Mesendoderm (in vitro differentiated cells): ENCODE measurements around the gene RNGTT.

Experiments
- DNase-seq: peaks from one replicate; pipeline ENCODE4 v3.0.0; 2013
- H2AK5ac ChIP-seq: 2 replicates; pipeline ENCODE4 v1.6.1; 2013; ENCODE audit warnings: low read length, inconsistent platforms
- H2BK120ac ChIP-seq: 2 replicates; pipeline ENCODE4 v1.6.1; 2013; ENCODE audit warnings: low read depth, mild to moderate bottlenecking, low read length, moderate library complexity, mixed read lengths
- H2BK15ac ChIP-seq: replicated peaks from 2 replicates; pipeline ENCODE4 v1.6.1; 2013; ENCODE audit warnings: low read depth, mild to moderate bottlenecking, moderate library complexity
- H2BK5ac ChIP-seq: 2 replicates; pipeline ENCODE4 v1.6.1; 2013; ENCODE audit warnings: low read length, inconsistent platforms
- H3K18ac ChIP-seq: 2 replicates; pipeline ENCODE4 v1.6.1; 2013; ENCODE audit warnings: mild to moderate bottlenecking, low read length, mixed read lengths
- H3K23ac ChIP-seq: one replicate; pipeline ENCODE4 v1.6.1; 2013; ENCODE audit warnings: low read length
- H3K27ac ChIP-seq: 2 replicates; pipeline ENCODE4 v1.5.1; 2013; ENCODE audit warnings: low read depth, mild to moderate bottlenecking, inconsistent platforms, low read length, moderate library complexity
- H3K27me3 ChIP-seq: 2 replicates; pipeline ENCODE4 v1.6.1; 2013; ENCODE audit warnings: low read length, control low read depth, mild to moderate bottlenecking, inconsistent platforms; ENCODE audit not compliant: insufficient read depth, poor library complexity
- H3K36me3 ChIP-seq: 2 replicates; pipeline ENCODE4 v1.6.1; 2013; ENCODE audit warnings: low read length, inconsistent platforms; ENCODE audit not compliant: control insufficient read depth, insufficient read depth
- H3K4ac ChIP-seq: one replicate; pipeline ENCODE4 v1.6.1; 2013; ENCODE audit warnings: low read depth, mild to moderate bottlenecking, low read length, moderate library complexity
- H3K4me1 ChIP-seq: 2 replicates; pipeline ENCODE4 v1.6.1; 2013; ENCODE audit warnings: low read depth, low read length, inconsistent platforms; ENCODE audit not compliant: control insufficient read depth
- H3K4me2 ChIP-seq: 2 replicates; pipeline ENCODE4 v1.6.1; 2013; ENCODE audit warnings: low read length
- H3K4me3 ChIP-seq: 2 replicates; pipeline ENCODE4 v1.5.1; 2013; ENCODE audit warnings: mild to moderate bottlenecking, low read length
- H3K56ac ChIP-seq: one replicate; pipeline ENCODE4 v1.6.1; 2013; ENCODE audit warnings: low read length
- H3K79me1 ChIP-seq: 2 replicates; pipeline ENCODE4 v1.6.1; 2013; ENCODE audit warnings: low read length, inconsistent platforms
- H3K79me2 ChIP-seq: 2 replicates; pipeline ENCODE4 v1.6.1; 2013; ENCODE audit warnings: mild to moderate bottlenecking, low read length; ENCODE audit not compliant: control insufficient read depth, insufficient read depth
- H3K9ac ChIP-seq: 2 replicates; pipeline ENCODE4 v1.6.1; 2013; ENCODE audit warnings: low read length, inconsistent platforms
- H4K5ac ChIP-seq: one replicate; pipeline ENCODE4 v1.6.1; 2013; ENCODE audit warnings: low read length
- H4K8ac ChIP-seq: one replicate; pipeline ENCODE4 v1.6.1; 2013; ENCODE audit warnings: low read depth, mild to moderate bottlenecking, control low read depth, low read length, moderate library complexity
- WGBS: extraction: QIAGEN DNeasy Blood & Tissue Kit; methylation state at CpG from one replicate; pipeline ENCODE4 v1.1.7; 2013; ENCODE audit warnings: low lambda C conversion rate, missing lambda C conversion rate; ENCODE audit not compliant: insufficient coverage; ENCODE audit errors: extremely low coverage; 5-methylcytosine and 5-hydroxymethylcytosine counted together

The RNGTT gene

GRCh38 chr6:88677356-88677755 is 286.1 kb downstream of the RNGTT start:
- Histone ChIP-seq H3K4ac (no peak overlapping the region), H3K9ac (no peak overlapping the region), H3K27ac (no peak overlapping the region), H2BK15ac (no peak overlapping the region), H3K4me2 (no peak overlapping the region), H3K79me1 (no peaks in the 10 kb centered on the region), H2BK120ac (no peak overlapping the region), H3K4me1 (no peaks in the 10 kb centered on the region), H3K56ac (no peak overlapping the region), H3K27me3 (no peaks in the 10 kb centered on the region), H3K36me3 (no peaks in the 10 kb centered on the region), H4K5ac (no peak overlapping the region), H4K8ac (no peak overlapping the region), H3K23ac (no peak overlapping the region), H3K79me2 (no peaks in the 10 kb centered on the region), H3K4me3 (no peak overlapping the region), H2BK5ac (no peak overlapping the region), H3K18ac (no peak overlapping the region), H2AK5ac (no peak overlapping the region)
- WGBS: no CpG with 5 or more reads among the region's 4 CpGs
- DNase-seq: no peak

DNA sequence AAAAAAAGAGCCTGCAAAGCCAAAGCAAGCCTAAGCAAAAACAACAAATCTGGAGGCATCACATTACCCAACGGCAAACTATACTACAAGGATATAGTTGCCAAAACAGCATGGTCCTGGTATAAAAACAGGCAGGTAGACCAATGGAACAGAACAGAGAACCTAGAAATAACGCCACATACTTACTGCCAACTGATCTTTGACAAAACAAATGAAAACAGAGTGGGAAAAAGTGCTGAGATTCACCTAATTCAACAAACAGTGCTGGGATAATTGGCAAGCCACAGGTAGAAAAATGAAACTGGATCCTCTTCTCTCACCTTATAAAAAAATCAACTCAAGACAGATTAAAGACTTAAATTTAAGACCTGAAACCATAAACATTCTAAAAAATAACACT is 291.8 kb downstream of the RNGTT start:
- H3K9ac ChIP-seq: no peak overlapping the region
- no peak overlapping the region for H3K27ac ChIP-seq
- no peak overlapping the region for H4K5ac ChIP-seq
- no peak overlapping the region for H3K18ac ChIP-seq
- H3K4me3 ChIP-seq: no peak overlapping the region
- no peak overlapping the region for H2BK5ac ChIP-seq
- no peak overlapping the region for H2BK120ac ChIP-seq
- no peak overlapping the region for H3K56ac ChIP-seq
- WGBS: no CpG with 5 or more reads among the region's 2 CpGs
- H3K4me2 ChIP-seq: no peak overlapping the region
- no peak overlapping the region for H3K23ac ChIP-seq
- H3K4ac ChIP-seq: no peak overlapping the region
- no peak for DNase-seq
- no peak overlapping the region for H2BK15ac ChIP-seq
- no peaks in the 10 kb centered on the region for H3K79me2 ChIP-seq
- no peaks in the 10 kb centered on the region for H3K27me3 ChIP-seq
- no peak overlapping the region for H4K8ac ChIP-seq
- H3K4me1 ChIP-seq: no peaks in the 10 kb centered on the region
- no peaks in the 10 kb centered on the region for H3K79me1 ChIP-seq
- no peaks in the 10 kb centered on the region for H3K36me3 ChIP-seq
- H2AK5ac ChIP-seq: no peak overlapping the region

DNA sequence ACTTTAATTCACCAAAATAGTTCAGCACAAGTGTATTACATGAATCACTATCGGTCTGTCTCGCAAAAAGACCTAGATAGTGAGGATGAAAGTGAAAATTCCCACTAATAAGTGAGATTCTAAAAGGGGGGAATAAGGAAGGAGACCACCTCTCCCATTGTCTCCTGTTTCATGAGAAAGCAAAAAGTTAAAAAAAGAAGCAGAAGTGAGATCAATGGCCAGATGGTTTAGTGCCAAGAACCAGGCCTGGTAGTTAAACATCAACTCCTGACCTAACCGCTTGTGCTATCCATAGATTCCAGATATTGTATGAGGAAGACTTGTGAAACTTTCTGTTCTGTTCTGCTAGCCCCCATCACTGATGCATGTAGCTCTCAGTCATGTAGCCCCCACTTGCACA is 293.0 kb downstream of the RNGTT start:
- H4K5ac ChIP-seq: no peak overlapping the region
- no CpG with 5 or more reads among the region's 3 CpGs for WGBS
- H2BK15ac ChIP-seq: no peak overlapping the region
- no peaks in the 10 kb centered on the region for H3K36me3 ChIP-seq
- H3K4me1 ChIP-seq: no peaks in the 10 kb centered on the region
- H2BK120ac ChIP-seq: no peak overlapping the region
- no peak overlapping the region for H3K9ac ChIP-seq
- no peaks in the 10 kb centered on the region for H3K27me3 ChIP-seq
- H3K79me2 ChIP-seq: no peaks in the 10 kb centered on the region
- H3K23ac ChIP-seq: no peak overlapping the region
- H2AK5ac ChIP-seq: no peak overlapping the region
- no peak overlapping the region for H3K18ac ChIP-seq
- no peak overlapping the region for H3K56ac ChIP-seq
- H3K4ac ChIP-seq: no peak overlapping the region
- H4K8ac ChIP-seq: no peak overlapping the region
- no peaks in the 10 kb centered on the region for H3K79me1 ChIP-seq
- no peak overlapping the region for H3K4me2 ChIP-seq
- no peak overlapping the region for H2BK5ac ChIP-seq
- H3K4me3 ChIP-seq: no peak overlapping the region
- DNase-seq: peak; percentile 9
- H3K27ac ChIP-seq: no peak overlapping the region

DNA sequence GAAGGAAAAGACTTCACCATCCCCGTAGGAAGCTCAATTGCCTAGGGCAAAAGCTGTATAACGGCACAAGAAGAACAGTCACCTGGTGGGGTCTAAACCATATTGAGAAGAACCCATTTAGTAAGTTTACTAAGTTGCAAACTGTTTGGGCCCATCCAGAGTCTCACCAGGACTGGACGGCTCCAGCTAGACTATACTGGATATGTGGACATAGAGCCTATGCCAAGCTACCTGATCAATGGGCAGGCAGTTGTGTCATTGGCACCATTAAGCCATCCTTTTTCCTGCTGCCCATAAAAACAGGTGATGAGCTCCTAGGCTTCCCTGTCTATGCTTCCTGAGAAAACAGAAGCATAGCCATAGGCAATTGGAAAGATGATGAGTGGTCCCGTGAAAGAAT is 293.9 kb downstream of the RNGTT start:
- Histone ChIP-seq H2BK120ac (no peak overlapping the region), H3K9ac (no peak overlapping the region), H3K4me2 (no peak overlapping the region), H3K18ac (no peak overlapping the region), H3K27ac (no peak overlapping the region), H3K23ac (no peak overlapping the region), H2BK15ac (no peak overlapping the region), H2BK5ac (no peak overlapping the region), H4K5ac (no peak overlapping the region), H3K4me3 (no peak overlapping the region), H3K79me1 (no peaks in the 10 kb centered on the region), H3K36me3 (no peaks in the 10 kb centered on the region), H3K56ac (no peak overlapping the region), H4K8ac (no peak overlapping the region), H2AK5ac (no peak overlapping the region), H3K79me2 (no peaks in the 10 kb centered on the region), H3K4ac (no peak overlapping the region), H3K27me3 (no peaks in the 10 kb centered on the region), H3K4me1 (no peaks in the 10 kb centered on the region)
- WGBS: no CpG with 5 or more reads among the region's 4 CpGs
- DNase-seq: no peak

DNA sequence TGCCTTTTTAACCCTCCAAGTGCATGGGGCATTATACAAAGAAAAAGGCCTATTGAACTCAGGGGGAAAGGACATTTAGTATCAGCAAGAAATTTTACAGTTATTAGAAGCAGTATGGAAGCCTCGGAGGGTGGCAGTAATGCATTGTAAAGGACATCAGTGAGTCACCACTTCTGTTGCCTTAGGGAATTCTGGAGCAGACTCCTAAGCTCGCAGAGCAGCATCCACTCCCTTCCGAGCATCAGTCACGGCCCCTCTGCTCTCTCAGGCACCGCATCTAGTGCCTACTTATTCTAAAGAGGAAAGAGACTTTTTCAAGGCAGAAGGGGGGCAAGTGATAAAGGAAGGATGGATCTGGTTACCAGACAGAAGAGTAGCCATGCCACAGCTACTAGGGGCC is 296.5 kb downstream of the RNGTT start:
- no peak overlapping the region for H3K23ac ChIP-seq
- no peak overlapping the region for H2BK120ac ChIP-seq
- H3K27me3 ChIP-seq: no peaks in the 10 kb centered on the region
- no peaks in the 10 kb centered on the region for H3K36me3 ChIP-seq
- H3K18ac ChIP-seq: no peak overlapping the region
- no peak overlapping the region for H3K4me2 ChIP-seq
- H3K9ac ChIP-seq: no peak overlapping the region
- H2BK15ac ChIP-seq: no peak overlapping the region
- H2BK5ac ChIP-seq: no peak overlapping the region
- H3K4ac ChIP-seq: no peak overlapping the region
- H4K8ac ChIP-seq: no peak overlapping the region
- no CpG with 5 or more reads among the region's 5 CpGs for WGBS
- H3K56ac ChIP-seq: no peak overlapping the region
- H3K4me1 ChIP-seq: no peaks in the 10 kb centered on the region
- H3K27ac ChIP-seq: no peak overlapping the region
- H3K4me3 ChIP-seq: no peak overlapping the region
- H3K79me2 ChIP-seq: no peaks in the 10 kb centered on the region
- H2AK5ac ChIP-seq: no peak overlapping the region
- DNase-seq: peak; percentile 31
- no peak overlapping the region for H4K5ac ChIP-seq
- H3K79me1 ChIP-seq: no peaks in the 10 kb centered on the region

DNA sequence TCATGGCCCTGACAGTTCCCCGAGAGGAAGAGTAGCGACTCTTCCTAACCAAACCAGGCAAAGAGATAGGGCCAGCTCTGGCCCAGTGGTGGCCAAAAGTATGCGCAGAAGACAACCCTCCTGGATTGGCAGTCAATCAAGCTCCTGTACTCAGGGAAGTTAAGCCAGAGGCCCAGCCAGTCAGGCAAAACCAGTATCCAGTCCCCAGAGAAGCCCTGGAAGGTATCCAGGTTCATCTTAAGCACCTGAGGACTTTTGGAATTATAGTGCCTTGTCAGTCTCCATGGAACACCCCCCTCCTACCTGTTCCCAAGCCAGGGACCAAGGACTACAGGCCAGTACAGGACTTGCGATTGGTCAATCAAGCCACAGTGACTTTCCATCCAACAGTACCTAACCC is 298.3 kb downstream of the RNGTT start:
- no peak overlapping the region for H2BK15ac ChIP-seq
- H2AK5ac ChIP-seq: no peak overlapping the region
- H3K18ac ChIP-seq: no peak overlapping the region
- no peak overlapping the region for H4K8ac ChIP-seq
- H3K23ac ChIP-seq: no peak overlapping the region
- no CpG with 5 or more reads among the region's 4 CpGs for WGBS
- H3K4me3 ChIP-seq: no peak overlapping the region
- no peaks in the 10 kb centered on the region for H3K4me1 ChIP-seq
- H3K4me2 ChIP-seq: no peak overlapping the region
- no peak overlapping the region for H3K56ac ChIP-seq
- no peak overlapping the region for H4K5ac ChIP-seq
- no peaks in the 10 kb centered on the region for H3K79me2 ChIP-seq
- no peaks in the 10 kb centered on the region for H3K36me3 ChIP-seq
- no peak overlapping the region for H2BK5ac ChIP-seq
- H2BK120ac ChIP-seq: no peak overlapping the region
- H3K79me1 ChIP-seq: no peaks in the 10 kb centered on the region
- no peak overlapping the region for H3K4ac ChIP-seq
- H3K27me3 ChIP-seq: no peaks in the 10 kb centered on the region
- no peak for DNase-seq
- no peak overlapping the region for H3K9ac ChIP-seq
- H3K27ac ChIP-seq: no peak overlapping the region
